GM21381 (cell line): ENCODE measurements around the gene HSPA6.
"Not testable (repeated sequence)": the region's sequence is repeated elsewhere in the genome, so short reads cannot be mapped to it uniquely, and the experiment has no call there.

Experiments used
- ATAC-seq: cut with Tn5 transposase; IDR thresholded peaks from one replicate; pipeline ENCODE4 v1.9.1; 2021; ENCODE audit warnings: mild to moderate bottlenecking, moderate library complexity; ENCODE audit not compliant: unreplicated experiment

HSPA6 gene

DNA sequence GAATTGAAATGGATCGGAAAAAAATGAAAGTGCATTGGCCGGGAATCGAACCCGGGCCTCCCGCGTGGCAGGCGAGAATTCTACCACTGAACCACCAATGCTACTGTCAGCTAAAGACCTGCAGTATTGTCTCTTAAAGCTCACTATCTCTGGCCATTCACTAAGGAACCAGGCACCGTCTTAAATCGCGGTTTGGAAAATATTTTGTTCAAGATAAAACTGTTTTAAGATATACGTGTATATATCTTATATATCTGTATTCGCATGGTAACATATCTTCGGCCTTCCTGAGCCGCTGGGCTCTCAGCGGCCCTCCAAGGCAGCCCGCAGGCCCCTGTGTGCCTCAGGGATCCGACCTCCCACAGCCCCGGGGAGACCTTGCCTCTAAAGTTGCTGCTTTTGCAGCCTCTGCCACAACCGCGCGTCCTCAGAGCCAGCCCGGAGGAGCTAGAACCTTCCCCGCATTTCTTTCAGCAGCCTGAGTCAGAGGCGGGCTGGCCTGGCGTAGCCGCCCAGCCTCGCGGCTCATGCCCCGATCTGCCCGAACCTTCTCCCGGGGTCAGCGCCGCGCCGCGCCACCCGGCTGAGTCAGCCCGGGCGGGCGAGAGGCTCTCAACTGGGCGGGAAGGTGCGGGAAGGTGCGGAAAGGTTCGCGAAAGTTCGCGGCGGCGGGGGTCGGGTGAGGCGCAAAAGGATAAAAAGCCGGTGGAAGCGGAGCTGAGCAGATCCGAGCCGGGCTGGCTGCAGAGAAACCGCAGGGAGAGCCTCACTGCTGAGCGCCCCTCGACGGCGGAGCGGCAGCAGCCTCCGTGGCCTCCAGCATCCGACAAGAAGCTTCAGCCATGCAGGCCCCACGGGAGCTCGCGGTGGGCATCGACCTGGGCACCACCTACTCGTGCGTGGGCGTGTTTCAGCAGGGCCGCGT lies at the start of gene HSPA6:
TSS of gene HSPA6 (plus strand) at position 724 of the 925 bp plus-strand sequence. CDS start at position 843, 119 bp downstream.
- ATAC-seq: peak; percentile 49

DNA sequence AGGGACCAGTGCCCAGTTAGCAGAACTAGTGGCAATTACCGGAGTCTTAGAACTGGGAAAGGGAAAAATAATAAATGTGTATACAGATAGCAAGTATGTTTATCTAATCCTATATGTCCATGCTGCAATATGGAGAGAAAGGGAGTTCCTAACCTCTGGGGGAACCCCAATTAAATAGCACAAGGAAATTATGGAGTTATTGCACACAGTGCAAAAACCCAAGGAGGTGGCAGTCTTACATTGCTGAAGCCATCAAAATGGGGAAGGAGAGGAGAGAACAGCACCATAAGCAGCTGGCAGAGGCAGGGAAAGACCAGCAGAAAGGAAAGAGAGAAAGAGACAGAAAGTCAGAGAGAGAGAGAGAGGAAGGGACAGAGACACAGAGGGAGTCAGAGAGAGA lies 46.6 kb upstream of the HSPA6 start:
- not testable (repeated sequence) for ATAC-seq

DNA sequence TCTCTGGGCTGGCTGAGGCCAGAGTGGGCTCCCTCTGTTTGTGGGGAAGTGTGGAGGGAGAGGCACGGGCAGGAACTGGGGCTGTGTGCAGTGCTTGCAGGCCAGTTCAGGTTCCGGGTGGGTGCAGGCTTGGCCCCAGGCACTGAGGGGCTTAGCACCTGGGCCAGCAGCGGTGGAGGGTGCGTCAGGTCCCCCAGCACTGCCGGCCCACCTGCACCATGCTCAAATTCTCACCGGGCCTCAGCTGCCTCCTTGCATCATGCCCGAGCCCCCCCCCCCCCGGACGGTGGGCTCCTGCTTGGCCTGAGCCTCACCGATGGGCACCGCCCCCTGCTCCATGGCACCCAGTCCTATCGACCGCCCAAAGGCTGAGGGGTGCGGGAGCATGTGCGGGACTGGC lies 45.4 kb upstream of the HSPA6 start:
- ATAC-seq: no peak

DNA sequence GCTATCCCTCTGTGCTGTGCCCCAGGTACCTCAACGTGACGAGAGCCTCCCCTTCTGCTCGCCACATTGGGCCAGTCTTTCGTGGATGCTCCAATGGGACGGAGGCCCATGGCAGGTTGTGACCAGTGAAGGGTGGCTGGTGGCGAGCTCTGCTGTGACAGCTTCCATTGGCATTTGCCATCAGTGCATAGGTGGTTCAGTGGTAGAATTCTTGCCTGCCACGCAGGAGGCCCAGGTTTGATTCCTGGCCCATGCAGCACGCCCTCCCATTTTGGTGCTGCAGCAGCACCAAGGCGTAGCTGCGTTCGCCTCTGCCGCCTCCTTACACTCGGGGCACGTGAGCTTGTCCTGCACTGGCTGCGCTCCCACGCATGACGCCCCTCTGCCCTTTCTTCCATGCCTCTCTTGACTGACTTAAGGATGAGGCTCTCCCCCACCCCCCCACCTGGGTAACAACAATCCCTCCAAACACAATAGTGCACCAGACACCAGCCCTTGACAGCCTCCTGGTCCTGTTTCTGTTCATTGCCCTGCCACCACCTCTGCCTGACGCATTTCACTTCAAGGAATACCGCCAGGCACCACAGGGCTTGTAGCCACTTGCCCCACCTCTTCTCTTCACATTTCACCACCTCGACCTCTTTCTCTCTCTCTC lies 43.8 kb upstream of the HSPA6 start:
- ATAC-seq: no peak

DNA sequence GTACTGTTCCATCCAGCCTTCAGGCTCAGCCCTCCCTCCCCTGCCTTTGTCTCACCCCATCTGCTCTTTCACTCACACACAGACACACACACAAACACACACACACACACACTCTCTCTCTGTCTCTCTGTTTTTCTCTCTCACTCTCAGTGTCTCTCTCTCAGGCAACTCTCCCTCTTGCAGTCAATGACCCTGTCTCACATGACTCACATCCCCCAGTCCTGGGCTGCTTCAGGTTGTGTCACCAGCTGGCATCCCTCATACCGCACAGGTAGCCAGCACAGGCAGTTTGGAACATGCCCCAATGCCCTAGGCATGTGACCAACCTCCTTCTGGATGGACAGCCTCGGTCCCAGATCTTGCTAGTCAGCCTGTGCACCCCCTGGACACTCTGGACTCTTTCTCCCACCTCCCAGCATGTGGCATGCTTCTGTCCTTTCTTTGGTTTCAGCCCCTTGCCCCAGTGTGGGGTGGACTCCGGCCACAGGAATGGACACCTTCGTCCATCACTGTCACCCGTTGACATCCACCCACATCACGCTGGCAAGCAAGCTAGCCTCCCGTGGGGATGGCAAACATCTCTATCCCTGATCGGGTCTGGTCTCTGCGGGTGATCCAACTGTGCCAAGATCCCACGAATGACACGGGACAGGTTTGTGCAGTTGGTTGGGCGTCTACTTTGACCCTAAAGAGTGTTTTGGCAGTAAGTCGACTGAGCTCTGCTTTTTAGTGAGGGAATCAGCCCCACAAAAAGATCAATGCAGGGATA lies 42.5 kb upstream of the HSPA6 start:
- no peak for ATAC-seq

DNA sequence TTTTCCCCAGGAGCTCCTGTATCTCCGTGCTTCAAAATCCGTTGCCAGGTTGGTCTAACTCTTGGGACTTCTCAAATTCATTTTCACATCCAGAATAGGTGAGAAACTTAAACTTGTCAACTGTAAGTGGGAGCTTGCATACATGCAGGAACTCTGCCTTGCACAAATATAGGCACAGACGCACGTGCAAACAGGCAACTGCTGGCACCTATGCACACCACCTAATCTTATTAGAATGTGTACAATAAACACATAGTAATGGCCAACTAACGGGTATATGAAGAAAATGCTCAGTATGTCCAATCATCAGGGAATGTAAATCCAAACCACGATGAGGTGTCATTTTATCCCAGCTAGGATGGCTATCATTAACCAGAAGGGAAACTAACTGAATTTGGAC lies 41.7 kb upstream of the HSPA6 start:
- ATAC-seq: no peak

DNA sequence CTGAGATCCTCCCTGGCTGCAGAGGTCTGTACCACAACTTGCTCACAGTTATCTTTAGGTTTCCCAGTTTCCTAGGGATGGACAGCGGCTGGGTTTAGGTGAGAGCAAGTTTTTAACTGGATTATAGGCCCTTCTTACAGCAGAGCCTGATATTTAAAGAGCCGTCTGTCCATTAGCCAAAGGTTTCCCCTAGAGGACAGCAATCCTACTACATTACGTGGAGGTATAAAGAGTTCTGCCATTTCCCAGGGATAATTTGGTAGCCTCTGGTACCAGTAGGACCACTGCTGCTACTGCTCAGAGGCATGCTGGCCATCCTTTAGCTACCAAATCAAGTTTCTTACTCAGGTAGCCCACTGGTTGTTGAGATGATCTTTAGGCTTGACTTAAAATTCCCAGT lies 41.0 kb upstream of the HSPA6 start:
- no peak for ATAC-seq

DNA sequence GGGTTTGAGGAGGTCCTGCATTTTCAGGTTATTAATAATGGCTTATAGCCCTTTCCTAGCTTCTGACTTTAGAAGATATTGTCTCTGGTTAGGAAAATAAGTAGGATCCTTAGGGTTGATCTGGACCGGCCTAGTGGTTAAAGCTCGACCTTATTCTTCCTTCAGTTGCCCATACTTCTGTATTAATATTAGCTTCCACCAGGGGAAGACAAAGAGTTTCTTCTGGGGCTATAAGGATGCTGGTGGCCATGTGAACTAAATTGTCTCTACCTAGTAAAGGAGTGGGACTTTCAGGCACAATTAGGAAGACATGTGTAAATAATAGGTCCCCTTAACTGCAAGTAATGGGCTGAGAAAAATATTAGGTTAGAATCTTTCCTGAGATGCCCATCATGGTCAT lies 39.7 kb upstream of the HSPA6 start:
- ATAC-seq: no peak

DNA sequence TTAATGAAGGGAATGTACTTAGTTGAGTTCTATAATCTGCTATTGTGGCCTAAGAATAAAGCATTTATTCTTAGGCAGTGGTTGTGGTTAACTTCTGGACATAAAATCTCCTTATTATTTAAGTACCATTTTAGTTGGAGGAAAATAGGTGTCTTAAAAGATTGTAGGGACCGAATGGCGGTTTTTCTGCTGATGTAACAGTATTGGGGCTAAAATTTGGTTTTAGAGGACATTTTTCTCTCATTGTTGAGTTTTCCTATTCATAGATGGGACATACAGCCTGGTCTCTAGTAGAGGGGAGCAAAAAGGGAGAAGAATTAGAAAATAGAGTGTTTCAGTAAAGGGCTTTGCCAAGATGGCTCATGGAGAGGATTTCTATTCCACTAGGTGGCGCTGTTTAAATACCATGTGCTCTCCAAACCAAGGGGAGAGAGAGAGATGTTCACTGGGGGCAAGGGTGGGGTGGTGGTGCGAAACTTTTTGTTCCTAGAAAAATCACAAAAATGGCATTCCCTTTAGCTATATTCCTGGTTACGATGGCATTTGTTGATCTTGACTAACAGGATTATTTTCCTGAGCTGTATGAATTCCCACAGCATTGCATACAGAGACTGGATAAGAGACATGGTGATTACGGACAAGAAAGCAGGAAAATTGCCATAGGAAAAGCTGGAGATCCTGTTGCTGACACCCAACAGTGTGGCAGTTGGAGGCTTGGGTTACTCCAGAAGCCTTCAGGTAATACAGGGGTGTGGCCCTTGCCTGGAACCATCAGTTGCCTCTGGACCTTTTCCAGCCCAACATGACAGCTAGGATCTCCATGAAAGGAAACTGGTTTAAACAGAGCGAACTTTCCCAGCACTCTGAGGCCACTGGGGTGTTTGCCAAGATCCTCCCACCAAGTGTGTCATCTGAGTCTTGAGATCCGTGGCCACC lies 37.3 kb upstream of the HSPA6 start:
- no peak for ATAC-seq

DNA sequence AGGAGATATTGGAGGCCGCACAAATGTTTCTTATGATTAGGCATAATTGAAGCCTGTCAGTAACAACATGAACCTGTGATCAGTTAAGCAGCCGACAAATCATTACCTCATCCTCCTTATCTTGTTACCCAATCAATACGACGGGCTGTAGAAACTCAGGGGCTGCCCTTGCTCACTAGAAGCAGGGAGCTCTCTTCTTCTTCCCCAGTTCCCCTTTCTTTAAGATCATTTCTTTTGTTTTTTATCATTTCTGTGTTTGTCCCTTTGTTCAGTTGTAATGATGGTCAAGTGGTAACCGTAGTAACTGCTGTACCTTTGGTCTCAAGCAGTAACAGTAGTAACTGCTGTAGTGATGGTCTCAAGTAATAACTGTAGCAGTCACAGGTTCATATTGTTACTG lies 32.9 kb upstream of the HSPA6 start:
- no peak for ATAC-seq

DNA sequence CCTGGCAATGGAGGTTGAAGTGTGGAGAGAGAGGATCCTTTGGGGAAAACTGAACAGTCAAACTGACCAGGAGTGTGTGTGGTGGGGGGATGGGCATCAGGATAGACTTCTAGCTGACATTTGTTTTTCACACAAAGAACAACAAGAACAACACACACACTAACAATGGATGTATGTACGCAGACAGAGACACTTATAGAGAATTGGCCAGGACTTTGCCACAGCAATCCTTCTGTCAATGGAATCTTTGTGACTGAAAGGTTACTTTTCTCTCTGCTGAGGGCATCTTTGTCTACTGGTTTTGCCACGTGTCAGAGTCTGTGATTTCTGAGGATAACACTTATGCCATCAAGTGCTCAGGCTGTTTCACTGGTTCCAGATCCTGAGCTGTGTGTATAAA lies 31.5 kb upstream of the HSPA6 start:
- ATAC-seq: no peak

DNA sequence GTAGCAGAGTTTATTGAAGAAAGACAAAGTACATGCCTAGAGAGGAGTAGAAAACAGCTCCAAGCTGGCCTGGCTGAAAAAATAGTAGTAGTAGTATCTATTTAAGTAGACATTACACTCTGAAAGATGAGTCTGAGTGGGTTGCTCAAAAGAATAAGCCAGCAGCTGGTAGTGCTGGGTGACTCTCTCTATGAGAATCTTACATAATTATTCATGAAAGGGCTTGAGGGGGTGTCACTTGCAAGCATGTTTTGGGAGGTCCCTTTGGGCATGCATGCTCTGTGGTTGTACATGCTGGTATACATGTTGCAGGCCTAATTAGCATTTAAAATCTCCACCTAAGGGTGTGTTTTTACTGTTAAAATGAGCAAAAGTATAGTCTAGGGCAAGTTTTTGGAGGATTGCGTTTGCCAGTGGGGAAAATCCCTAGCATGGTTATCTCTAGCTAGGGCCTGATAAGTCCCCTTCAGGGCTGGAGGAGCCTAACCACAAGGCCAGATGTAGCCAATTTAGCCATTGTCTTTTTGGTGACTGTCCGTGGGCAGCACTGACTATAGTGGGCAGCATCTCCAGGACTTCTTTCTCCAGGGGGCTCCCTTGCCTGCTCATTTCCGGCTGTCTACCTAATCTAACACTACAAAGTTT lies 30.1 kb upstream of the HSPA6 start:
- no peak for ATAC-seq

DNA sequence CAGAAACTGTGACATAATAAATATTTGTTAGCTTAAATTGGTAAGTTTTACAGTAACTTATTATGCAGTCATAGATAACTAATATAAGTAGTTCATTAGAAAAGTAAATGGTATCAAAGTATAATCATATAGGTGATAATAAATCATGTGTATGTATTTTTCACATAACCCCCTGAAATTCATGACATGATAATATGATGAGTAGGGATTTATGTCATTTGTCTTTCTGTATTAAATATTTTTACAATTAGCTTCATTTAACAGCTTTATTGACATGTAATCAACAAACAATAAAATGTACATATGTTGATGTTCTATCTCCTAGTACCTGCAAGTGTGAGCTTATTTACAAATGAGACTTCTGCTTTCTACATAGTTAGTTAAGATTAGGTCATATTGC lies 28.9 kb upstream of the HSPA6 start:
- ATAC-seq: no peak

DNA sequence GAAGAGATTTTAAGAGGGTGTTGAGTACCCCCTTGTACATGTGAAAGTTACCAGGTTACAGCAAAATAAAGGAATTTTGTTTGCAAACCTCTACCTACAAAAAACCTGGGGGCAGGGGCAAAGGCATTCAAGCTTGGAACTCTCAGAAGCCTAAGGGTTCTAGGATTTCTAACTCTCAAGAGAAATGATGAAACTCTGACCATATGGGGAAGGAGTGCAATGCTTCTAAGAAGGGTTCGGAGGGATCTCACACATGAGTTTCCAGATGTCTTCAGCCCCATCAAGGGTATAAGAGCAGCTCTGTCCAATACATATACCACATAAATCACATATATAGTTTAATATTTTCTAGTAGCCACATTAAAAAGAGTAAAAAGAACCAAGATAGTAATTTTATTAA lies 26.4 kb upstream of the HSPA6 start:
- ATAC-seq: no peak

DNA sequence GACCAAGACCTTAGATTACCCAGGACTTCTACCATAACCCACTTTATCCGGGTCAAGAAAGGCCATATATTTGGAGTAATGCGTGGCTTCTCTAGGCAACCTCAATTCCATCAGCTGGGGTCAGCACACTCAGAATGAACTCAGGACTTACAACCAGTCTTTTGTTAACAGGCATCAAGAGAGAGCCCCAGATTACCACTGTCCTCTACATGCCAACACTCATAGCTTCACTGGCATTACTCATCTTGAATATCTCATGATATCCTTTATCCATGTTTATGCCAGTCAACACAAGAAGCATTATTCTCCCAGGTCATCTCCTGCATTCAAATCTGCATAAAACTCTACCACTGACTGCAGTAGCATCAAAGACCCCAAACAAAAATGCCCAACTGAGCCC lies 25.7 kb upstream of the HSPA6 start:
- no peak for ATAC-seq

DNA sequence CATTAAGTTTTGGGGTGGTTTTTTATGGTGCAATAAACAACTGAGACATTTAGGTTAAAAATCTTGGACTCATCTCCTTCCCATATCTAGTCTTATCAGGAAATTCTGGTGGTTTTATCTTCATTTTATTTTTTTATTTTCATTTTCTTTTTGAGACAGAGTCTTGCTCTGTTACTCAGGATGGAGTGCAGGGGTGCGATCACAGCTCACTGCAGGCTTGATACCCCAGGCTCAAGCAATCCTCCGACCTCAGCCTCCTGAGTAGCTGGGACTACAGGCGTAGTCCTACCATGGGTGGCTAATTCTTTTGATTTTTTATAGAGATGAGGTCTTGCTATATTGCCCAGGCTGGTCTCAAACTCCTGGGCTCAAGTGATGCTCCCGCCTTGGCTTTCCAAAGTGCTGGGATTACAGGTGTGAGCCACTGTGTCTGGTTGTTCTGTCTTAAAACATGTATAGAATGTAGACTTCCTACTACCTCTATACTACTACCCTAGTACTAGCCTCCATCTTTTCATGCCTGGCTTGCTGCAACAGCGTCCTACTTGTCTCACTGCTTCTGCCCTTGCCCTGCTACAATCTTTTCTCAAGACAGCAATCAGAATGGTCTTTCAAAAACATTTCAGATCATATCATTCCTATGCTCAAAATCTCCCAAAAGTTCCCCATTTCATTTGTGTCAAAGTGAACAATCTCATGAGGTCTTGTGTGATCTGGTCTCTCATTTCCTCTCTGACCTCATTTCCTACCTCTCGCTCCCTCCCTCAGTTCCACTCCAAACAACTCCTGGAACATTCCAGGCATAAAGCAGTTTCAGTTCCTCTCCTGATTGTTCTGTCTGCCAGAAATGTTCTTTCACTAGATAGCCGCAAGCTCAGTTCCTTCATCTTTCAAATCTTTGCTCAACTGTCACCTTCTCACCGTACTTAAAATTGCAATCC lies 25.0 kb upstream of the HSPA6 start:
- ATAC-seq: no peak

DNA sequence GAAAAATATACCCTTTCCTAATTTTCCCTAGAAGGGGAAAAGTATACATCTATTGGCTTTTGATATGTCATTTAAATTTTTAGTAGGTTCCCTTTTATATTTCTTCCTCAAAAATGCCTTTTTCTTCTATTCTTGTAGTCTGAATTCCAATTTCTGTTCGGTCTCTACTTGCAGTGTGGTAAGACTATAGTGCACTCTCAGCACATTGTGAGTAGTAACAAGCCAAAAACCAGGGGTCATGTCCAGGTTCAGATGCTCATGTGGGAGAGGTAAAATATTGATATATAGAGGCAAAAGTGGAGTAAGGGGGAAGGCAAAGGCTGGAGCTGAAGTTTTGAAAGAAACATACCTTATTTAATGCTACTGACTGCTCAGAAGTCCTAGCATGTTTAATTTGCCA lies 23.1 kb upstream of the HSPA6 start:
- no peak for ATAC-seq

DNA sequence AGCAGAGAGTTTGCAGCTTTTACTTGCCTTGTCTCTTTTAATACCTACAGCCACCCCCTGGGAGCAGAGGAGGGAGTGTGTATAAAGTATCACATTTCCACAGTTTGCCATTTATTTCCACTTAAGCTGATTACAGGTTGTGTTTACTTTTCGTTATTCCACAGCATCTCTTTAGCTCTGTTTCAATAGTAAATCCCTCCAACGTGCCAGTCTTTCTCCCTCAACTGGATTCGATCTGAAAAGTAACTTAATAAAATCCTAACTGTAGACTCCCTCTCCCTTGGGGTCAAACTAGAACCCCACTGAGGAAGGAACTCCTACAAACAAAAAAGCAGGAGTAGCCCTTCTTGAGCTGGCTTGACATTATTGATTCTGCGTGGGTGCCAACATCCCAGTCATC lies 22.2 kb upstream of the HSPA6 start:
- no peak for ATAC-seq
